Fibroblast of peridontal ligament (primary cell): Measurements from ENCODE around the gene ZNF592.
A peak's percentile ranks its signal among the peaks of the same experiment; 100 is the strongest.

Experiments
- DNase-seq: peaks from one replicate; pipeline ENCODE4 v3.0.0-alpha.2; 2010; ENCODE audit errors: extremely low read depth

ZNF592 gene

GRCh38 chr15:84781495-84781894 is 33.1 kb downstream of the ZNF592 start:
- DNase-seq: peak; percentile 56

- DNase-seq: no peak
Measured at GRCh38 chr15:84782346-84782745, 34.0 kb downstream of the ZNF592 start.

- no peak for DNase-seq
Measured at GRCh38 chr15:84783493-84784251, 35.3 kb downstream of the ZNF592 start.

GRCh38 chr15:84784262-84784661 is 35.9 kb downstream of the ZNF592 start:
- DNase-seq: no peak

- DNase-seq: no peak
Measured at GRCh38 chr15:84785053-84785452, 36.7 kb downstream of the ZNF592 start.

GRCh38 chr15:84788500-84788899 is 40.1 kb downstream of the ZNF592 start:
- DNase-seq: peak; percentile 24

- DNase-seq: no peak
Measured at GRCh38 chr15:84789762-84790161, 41.4 kb downstream of the ZNF592 start.

- no peak for DNase-seq
Measured at GRCh38 chr15:84790676-84791075, 42.3 kb downstream of the ZNF592 start.

GRCh38 chr15:84791763-84792162 is 43.4 kb downstream of the ZNF592 start:
- DNase-seq: peak; percentile 26

- DNase-seq: no peak
Measured at GRCh38 chr15:84793431-84794161, 45.2 kb downstream of the ZNF592 start.

- no peak for DNase-seq
Measured at GRCh38 chr15:84794162-84794547, 45.8 kb downstream of the ZNF592 start.

GRCh38 chr15:84795186-84795585 is 46.8 kb downstream of the ZNF592 start:
- DNase-seq: peak; percentile 40

GRCh38 chr15:84797212-84797611 is 48.8 kb downstream of the ZNF592 start:
- DNase-seq: peak; percentile 78

GRCh38 chr15:84797801-84798200 is 49.4 kb downstream of the ZNF592 start:
- DNase-seq: no peak

GRCh38 chr15:84798436-84798946 is 50.1 kb downstream of the ZNF592 start:
- no peak for DNase-seq

GRCh38 chr15:84799511-84800187 is 51.3 kb downstream of the ZNF592 start:
- no peak for DNase-seq

GRCh38 chr15:84800365-84800806 is 52.0 kb downstream of the ZNF592 start:
- no peak for DNase-seq

GRCh38 chr15:84804005-84804900 is 55.9 kb downstream of the ZNF592 start:
- DNase-seq: no peak

- no peak for DNase-seq
Measured at GRCh38 chr15:84805221-84805620, 56.8 kb downstream of the ZNF592 start.

- DNase-seq: no peak
Measured at GRCh38 chr15:84807228-84807627, 58.8 kb downstream of the ZNF592 start.

GRCh38 chr15:84810073-84810840 is 61.9 kb downstream of the ZNF592 start:
- DNase-seq: peak; percentile 27
